Measurements from ENCODE around the gene CD300E.

Gene CD300E

DNA sequence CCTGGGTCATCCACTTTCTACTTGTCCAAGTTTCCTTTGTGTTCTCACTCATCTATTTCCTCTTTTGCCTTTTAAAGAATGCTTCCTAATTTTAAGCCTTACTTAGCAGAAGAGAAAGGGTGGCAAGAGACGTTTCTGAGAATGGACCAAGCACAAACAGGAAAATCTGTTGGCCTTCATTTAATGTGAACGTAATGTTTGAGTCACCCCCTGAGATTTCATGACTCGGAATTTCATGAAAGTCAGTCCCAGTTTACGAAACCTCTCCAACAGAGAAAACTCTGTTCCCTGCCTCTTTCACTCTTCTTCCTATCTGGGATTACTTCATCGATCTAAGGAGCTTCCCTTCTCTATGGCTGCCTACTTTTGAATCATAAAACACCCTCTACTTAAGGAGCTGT is at the start of gene CD300E:
Gene CD300E (minus strand): TSS at position 46 of the 401 bp plus-strand sequence. CDS start 117 bp downstream, outside the sequence.
- peak within 1 kb of the TSS; percentile 73 for H3K27ac Mint-ChIP-seq

GRCh38 chr17:74671031-74671771 is 47.7 kb upstream of the CD300E start:
- intact Hi-C loops (cut with micrococcal nuclease), result no loop called here
- Mint-ChIP-seq H3K27ac (no peak overlapping the region), H3K9me3 (peaks cover 10% of the 10 kb centered on the region), H3K36me3 (ENCODE audit: low read depth) (no peaks in the 10 kb centered on the region), H3K4me1 (ENCODE audit: low read depth) (no peaks in the 10 kb centered on the region), H3K27me3 (peaks cover 60% of the 10 kb centered on the region), H3K4me3 (no peak overlapping the region)

More for the DNA sequence above, at the start of gene CD300E:
- Mint-ChIP-seq H3K4me3 (peak within 1 kb of the TSS; percentile 60), H3K27me3 (peaks cover 13% of the 10 kb centered on the region), H3K36me3 (ENCODE audit: low read depth) (peaks cover 5% of the 10 kb centered on the region), H3K9me3 (peaks cover 1% of the 10 kb centered on the region), H3K4me1 (ENCODE audit: low read depth) (peaks cover 82% of the 10 kb centered on the region)
- intact Hi-C loops (cut with micrococcal nuclease), result no loop called here

DNA sequence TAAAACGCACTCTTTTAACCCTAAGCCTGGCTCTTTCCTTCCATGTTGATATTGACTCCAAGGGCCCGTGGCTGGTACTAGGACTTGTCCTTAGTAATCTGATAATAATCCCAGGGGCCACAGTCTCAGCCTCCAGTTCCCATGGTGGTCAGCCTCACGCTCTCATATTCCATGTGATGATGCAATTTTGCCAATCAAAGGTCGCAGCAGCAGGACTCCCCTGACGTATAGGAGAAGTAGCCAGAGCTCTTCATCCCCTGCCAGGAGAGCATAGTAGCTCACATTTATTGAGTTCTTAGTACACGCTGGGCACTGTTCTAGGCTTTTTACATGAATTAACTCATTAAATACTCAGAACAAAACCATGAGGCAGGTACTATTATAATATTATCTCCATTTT is 46.8 kb upstream of the CD300E start:
- intact Hi-C loops (cut with micrococcal nuclease), result no loop called here
- Mint-ChIP-seq H3K27me3 (peaks cover 57% of the 10 kb centered on the region), H3K4me1 (ENCODE audit: low read depth) (no peaks in the 10 kb centered on the region), H3K36me3 (ENCODE audit: low read depth) (no peaks in the 10 kb centered on the region), H3K4me3 (no peak overlapping the region), H3K27ac (no peak overlapping the region), H3K9me3 (peaks cover 10% of the 10 kb centered on the region)

DNA sequence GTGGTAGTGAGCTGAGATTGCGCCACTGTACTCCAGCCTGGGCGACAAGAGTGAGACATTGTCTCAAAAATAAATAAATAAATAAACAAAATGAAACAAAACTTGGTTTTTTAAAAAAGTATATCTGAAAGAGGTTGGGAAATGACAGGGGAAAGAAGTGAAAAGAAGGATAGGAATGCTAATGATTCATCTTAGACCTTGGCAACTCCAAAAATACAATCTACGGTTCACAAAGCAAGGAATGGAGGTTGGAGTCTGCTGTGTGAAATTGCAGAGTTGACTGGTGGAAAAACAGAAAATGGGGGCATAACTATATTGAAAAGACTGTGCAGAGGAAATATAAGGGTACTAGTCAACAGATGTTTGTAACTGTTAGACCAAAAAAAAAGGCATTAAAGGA is 40.0 kb upstream of the CD300E start:
- H3K36me3 Mint-ChIP-seq (ENCODE audit: low read depth), result no peaks in the 10 kb centered on the region
- H3K4me1 Mint-ChIP-seq (ENCODE audit: low read depth), result peaks cover 14% of the 10 kb centered on the region
- no peak overlapping the region for H3K4me3 Mint-ChIP-seq

DNA sequence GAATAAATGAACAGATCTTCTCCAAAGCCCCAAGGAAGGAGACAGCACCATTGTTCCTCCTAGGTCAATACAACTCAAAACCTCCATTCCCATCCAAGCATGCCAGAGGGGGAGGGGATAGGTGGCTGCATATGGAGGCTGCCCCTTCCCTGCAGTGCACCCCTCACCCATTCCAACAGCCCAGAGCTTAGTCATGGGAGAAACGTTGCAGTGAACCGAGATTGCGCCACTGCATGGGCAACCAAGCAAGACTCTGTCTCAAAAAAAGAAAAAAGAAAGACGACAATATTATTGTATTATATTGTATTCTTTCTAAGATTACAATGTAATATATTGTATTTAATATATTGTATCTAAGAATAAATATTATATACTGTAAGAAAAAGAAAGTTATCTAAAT is 36.4 kb upstream of the CD300E start:
- Mint-ChIP-seq H3K27me3 (peaks cover 30% of the 10 kb centered on the region), H3K4me3 (no peak overlapping the region), H3K4me1 (ENCODE audit: low read depth) (peaks cover 23% of the 10 kb centered on the region), H3K27ac (no peak overlapping the region), H3K36me3 (ENCODE audit: low read depth) (no peaks in the 10 kb centered on the region), H3K9me3 (no peaks in the 10 kb centered on the region)
- intact Hi-C loops (cut with micrococcal nuclease), result loop anchor here (5.0 kb wide), 1 partner anchor 207 kb away; no protein-coding TSS in a partner anchor

More for the DNA sequence above, 40.0 kb upstream of the CD300E start:
- Mint-ChIP-seq H3K27ac (no peak overlapping the region), H3K27me3 (peaks cover 31% of the 10 kb centered on the region), H3K9me3 (no peaks in the 10 kb centered on the region)
- intact Hi-C loops (cut with micrococcal nuclease), result no loop called here

DNA sequence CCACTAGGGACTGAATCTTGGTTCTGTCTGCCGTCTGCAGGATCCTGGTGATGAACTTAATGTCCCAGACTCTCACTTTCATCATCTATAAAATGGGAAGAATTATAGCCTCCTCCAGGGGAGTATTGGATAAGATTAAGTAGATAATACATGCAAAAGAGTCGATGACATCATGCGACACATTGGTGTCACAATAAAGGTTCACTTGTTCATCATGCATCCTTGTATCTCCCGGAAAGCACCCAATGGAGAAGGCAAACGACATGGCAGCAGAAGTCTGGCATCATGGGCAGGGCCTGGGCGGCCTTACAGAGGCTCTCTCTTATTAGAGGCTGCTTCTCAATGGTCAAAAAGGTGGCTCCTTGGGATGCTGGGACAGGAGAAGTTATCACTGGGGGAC is 35.1 kb upstream of the CD300E start:
- Mint-ChIP-seq H3K36me3 (ENCODE audit: low read depth) (no peaks in the 10 kb centered on the region), H3K27me3 (peaks cover 28% of the 10 kb centered on the region), H3K9me3 (no peaks in the 10 kb centered on the region), H3K27ac (no peak overlapping the region), H3K4me3 (no peak overlapping the region), H3K4me1 (ENCODE audit: low read depth) (peaks cover 24% of the 10 kb centered on the region)
- intact Hi-C loops (cut with micrococcal nuclease), result loop anchor here (5.0 kb wide), 1 partner anchor 209 kb away; no protein-coding TSS in a partner anchor

DNA sequence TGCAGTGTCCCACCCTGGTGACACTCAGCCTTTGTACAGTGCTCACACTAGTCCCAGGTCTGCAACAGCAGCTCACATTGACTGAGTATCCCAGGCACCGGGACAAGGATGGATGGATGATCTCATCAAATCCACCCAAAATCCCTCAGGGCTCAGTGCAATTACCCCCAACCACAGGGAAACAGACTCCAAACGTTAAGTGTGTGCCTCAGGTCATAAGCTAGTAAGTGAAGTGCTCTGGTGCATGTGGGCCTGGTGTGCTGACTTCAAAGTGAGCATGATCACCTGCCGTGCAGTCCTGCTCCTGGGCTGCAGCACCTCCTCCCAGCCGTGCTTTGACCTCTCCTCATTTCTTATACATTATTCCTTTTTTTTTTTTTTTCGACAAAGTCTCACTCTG is 31.2 kb upstream of the CD300E start:
- no peaks in the 10 kb centered on the region for H3K9me3 Mint-ChIP-seq
- H3K4me3 Mint-ChIP-seq, result no peak overlapping the region
- peaks cover 31% of the 10 kb centered on the region for H3K4me1 Mint-ChIP-seq (ENCODE audit: low read depth)
- intact Hi-C loops (cut with micrococcal nuclease), result loop anchor here (5.0 kb wide), 1 partner anchor 213 kb away; no protein-coding TSS in a partner anchor
- peaks cover 47% of the 10 kb centered on the region for H3K27me3 Mint-ChIP-seq
- H3K27ac Mint-ChIP-seq, result no peak overlapping the region
- H3K36me3 Mint-ChIP-seq (ENCODE audit: low read depth), result no peaks in the 10 kb centered on the region

DNA sequence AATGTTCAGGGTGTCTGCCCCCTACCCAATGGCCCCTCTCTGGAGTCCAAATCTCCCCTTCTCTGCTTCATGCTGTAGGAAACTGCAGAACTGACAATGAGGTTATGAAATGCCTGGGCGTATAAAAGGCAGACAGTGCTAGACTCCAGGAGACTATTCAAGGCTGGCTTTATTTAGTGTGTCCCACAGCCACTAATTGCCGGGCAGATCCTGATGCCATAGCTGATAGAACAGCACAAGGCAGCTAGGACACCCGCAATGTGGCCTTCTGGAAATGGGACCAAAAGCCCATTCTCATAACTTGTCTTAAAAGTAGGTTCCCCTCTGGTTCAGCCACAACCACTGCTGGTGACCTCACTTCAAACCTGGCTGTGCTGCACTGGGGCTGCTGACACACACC is 28.5 kb upstream of the CD300E start:
- Mint-ChIP-seq H3K36me3 (ENCODE audit: low read depth) (no peaks in the 10 kb centered on the region), H3K9me3 (no peaks in the 10 kb centered on the region), H3K27me3 (peaks cover 57% of the 10 kb centered on the region)

GRCh38 chr17:74649909-74650308 is 26.4 kb upstream of the CD300E start:
- Mint-ChIP-seq H3K36me3 (ENCODE audit: low read depth) (no peaks in the 10 kb centered on the region), H3K9me3 (no peaks in the 10 kb centered on the region), H3K27ac (no peak overlapping the region), H3K27me3 (peaks cover 63% of the 10 kb centered on the region), H3K4me3 (no peak overlapping the region), H3K4me1 (ENCODE audit: low read depth) (peaks cover 33% of the 10 kb centered on the region)
- intact Hi-C loops (cut with micrococcal nuclease), result loop anchor here (5.0 kb wide), 1 partner anchor 283 kb away; the partner anchor contains the start of gene GPR142

More for the DNA sequence above, 28.5 kb upstream of the CD300E start:
- intact Hi-C loops (cut with micrococcal nuclease), result no loop called here
- H3K27ac Mint-ChIP-seq, result no peak overlapping the region
- peaks cover 19% of the 10 kb centered on the region for H3K4me1 Mint-ChIP-seq (ENCODE audit: low read depth)
- no peak overlapping the region for H3K4me3 Mint-ChIP-seq

DNA sequence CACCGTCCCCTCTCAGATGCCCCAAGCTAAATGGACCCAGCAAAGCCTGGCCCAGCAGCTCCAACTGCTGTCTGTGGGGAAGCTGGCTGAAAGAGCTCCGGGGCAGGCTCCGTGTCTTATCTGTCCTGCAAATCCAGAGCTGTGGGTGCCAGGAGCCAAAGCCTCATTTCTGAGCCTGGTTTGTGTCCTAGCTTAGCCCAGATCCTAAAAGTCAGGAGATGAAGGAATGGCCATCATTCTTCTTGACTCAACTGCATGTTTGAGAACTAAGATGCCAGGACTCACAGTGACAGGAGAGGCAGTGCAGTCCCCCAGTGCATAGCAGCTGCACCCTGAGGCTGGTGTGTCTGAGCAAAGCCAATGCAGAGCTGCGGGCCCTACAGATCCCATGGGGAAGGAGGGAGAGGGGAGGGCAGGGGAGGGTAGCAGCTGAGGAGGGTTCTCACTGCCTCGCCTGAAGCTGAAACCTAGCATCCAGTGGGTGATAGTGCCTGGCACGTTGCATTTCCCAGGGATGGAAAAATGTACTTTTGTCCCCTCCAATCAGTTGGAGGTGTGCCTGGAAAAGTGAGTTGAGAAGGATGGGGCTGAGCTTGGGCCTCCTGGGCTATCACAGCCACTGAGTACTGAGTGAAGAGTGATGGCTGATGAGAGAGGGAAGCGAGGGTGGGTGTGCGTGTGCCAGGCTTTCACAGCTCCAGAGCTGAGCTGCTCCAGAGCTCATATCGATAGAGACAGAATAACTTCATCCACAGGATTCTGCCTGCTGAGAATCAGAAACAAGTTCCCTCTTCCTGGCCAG is 24.5 kb upstream of the CD300E start:
- H3K4me1 Mint-ChIP-seq (ENCODE audit: low read depth), result peaks cover 42% of the 10 kb centered on the region
- H3K4me3 Mint-ChIP-seq, result no peak overlapping the region
- no peaks in the 10 kb centered on the region for H3K9me3 Mint-ChIP-seq
- H3K27me3 Mint-ChIP-seq, result peaks cover 72% of the 10 kb centered on the region
- intact Hi-C loops (cut with micrococcal nuclease), result loop anchor here (5.0 kb wide), 1 partner anchor 281 kb away; the partner anchor contains the start of gene GPR142
- H3K27ac Mint-ChIP-seq, result no peak overlapping the region
- H3K36me3 Mint-ChIP-seq (ENCODE audit: low read depth), result no peaks in the 10 kb centered on the region

GRCh38 chr17:74646231-74646630 is 22.7 kb upstream of the CD300E start:
- peaks cover 69% of the 10 kb centered on the region for H3K27me3 Mint-ChIP-seq
- no peaks in the 10 kb centered on the region for H3K9me3 Mint-ChIP-seq
- H3K4me1 Mint-ChIP-seq (ENCODE audit: low read depth), result peaks cover 52% of the 10 kb centered on the region
- no peaks in the 10 kb centered on the region for H3K36me3 Mint-ChIP-seq (ENCODE audit: low read depth)
- H3K27ac Mint-ChIP-seq, result no peak overlapping the region
- no peak overlapping the region for H3K4me3 Mint-ChIP-seq
- intact Hi-C loops (cut with micrococcal nuclease), result loop anchor here (1.0 to 5.0 kb wide), 2 partner anchors 80 to 279 kb away; partner anchors contain the start of gene GPR142

GRCh38 chr17:74645010-74645409 is 21.5 kb upstream of the CD300E start:
- peaks cover 64% of the 10 kb centered on the region for H3K4me1 Mint-ChIP-seq (ENCODE audit: low read depth)
- no peak overlapping the region for H3K4me3 Mint-ChIP-seq
- H3K27me3 Mint-ChIP-seq, result peaks cover 68% of the 10 kb centered on the region
- intact Hi-C loops (cut with micrococcal nuclease), result loop anchor here (5.0 kb wide), 1 partner anchor 278 kb away; the partner anchor contains the start of gene GPR142
- no peaks in the 10 kb centered on the region for H3K9me3 Mint-ChIP-seq
- H3K27ac Mint-ChIP-seq, result no peak overlapping the region
- H3K36me3 Mint-ChIP-seq (ENCODE audit: low read depth), result no peaks in the 10 kb centered on the region

GRCh38 chr17:74644419-74644818 is 20.9 kb upstream of the CD300E start:
- Mint-ChIP-seq H3K4me3 (no peak overlapping the region), H3K27ac (no peak overlapping the region), H3K9me3 (no peaks in the 10 kb centered on the region), H3K4me1 (ENCODE audit: low read depth) (peaks cover 70% of the 10 kb centered on the region), H3K27me3 (peaks cover 66% of the 10 kb centered on the region), H3K36me3 (ENCODE audit: low read depth) (no peaks in the 10 kb centered on the region)
- intact Hi-C loops (cut with micrococcal nuclease), result no loop called here

DNA sequence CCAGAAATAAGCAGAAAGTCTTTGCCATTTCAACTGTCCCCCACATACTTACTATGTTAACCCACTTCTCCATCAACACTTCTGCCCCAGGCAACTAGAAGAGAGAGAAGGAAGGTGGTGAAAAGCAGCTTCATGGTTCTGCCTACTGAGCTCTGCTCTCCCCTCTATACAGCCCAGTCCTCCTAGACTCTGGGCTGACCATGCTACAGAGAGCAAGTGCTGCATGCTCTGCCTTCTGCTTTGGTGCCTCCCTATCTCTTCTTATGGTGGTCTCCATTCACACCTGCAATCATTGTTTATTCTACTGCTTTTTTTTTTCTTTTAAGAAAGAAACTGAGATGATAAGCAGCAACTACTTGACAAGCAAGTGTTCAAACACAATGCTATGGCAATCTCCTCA is 20.3 kb upstream of the CD300E start:
- intact Hi-C loops (cut with micrococcal nuclease), result no loop called here
- Mint-ChIP-seq H3K36me3 (ENCODE audit: low read depth) (no peaks in the 10 kb centered on the region), H3K4me1 (ENCODE audit: low read depth) (peaks cover 76% of the 10 kb centered on the region), H3K27me3 (peaks cover 62% of the 10 kb centered on the region), H3K4me3 (no peak overlapping the region), H3K27ac (no peak overlapping the region), H3K9me3 (no peaks in the 10 kb centered on the region)

Data from dendritic cell treated with granulocyte-macrophage colony-stimulating factor and Interleukin-4, amounts not matched to agents 40 ng/mL and 50 ng/mL, for 4 days (primary cell).